IMR-90 (cell line): ENCODE results near the gene KIF16B. TPM values are rescaled to one million over a fixed set of nuclear protein-coding genes. Genes with fewer than 3 reads are reported as not detected.

Experiments used
- ATAC-seq: fragments of 200-7000 bp; cut with Tn5 transposase; 2 replicates; pipeline ENCODE4 v1.9.1; 2020; ENCODE audit warnings: low read depth, mild to moderate bottlenecking, moderate library complexity
- BruUV-seq: library from RNA; stranded (reverse); fragments of 400-500 nt; replicated peaks from 2 replicates; lab custom pipeline; 2021; lab: Mats Ljungman, UMichigan
- CTCF ChIA-PET: fragments of 300-600 bp; formaldehyde crosslinking; extraction: SDS; loops from one replicate; lab custom pipeline; 2021; ENCODE audit warnings: antibody characterized with exemption; lab: Yijun Ruan, JAX
- POLR2A ChIA-PET: fragments of 300-600 bp; sonication (Branson Sonifier 250); formaldehyde crosslinking; loops from one replicate; lab custom pipeline; 2022; ENCODE audit warnings: antibody characterized with exemption; ENCODE audit not compliant: unreplicated experiment; lab: Charles Lee
- DNase-seq: peaks from one replicate; pipeline ENCODE4 v3.0.0; 2013
- H2AFZ ChIP-seq: replicated peaks from 2 replicates; pipeline ENCODE3; 2013; ENCODE audit warnings: low read length, mild to moderate bottlenecking; ENCODE audit not compliant: poor library complexity
- H2AK5ac ChIP-seq: 2 replicates; pipeline ENCODE4 v1.6.1; 2013; ENCODE audit warnings: low read depth, low read length, inconsistent platforms
- H2AK9ac ChIP-seq: replicated peaks from 2 replicates; pipeline ENCODE3; 2013; ENCODE audit warnings: mild to moderate bottlenecking, low read depth, low read length, moderate library complexity; ENCODE audit not compliant: poor library complexity
- H2BK120ac ChIP-seq: 2 replicates; pipeline ENCODE4 v1.6.1; 2013; ENCODE audit warnings: low read depth, low read length, inconsistent platforms
- H2BK15ac ChIP-seq: 3 replicates; pipeline ENCODE4 v1.6.1; 2013; ENCODE audit warnings: low read depth, low read length, inconsistent platforms
- H2BK20ac ChIP-seq: 2 replicates; pipeline ENCODE4 v1.6.1; 2013; ENCODE audit warnings: low read depth, mild to moderate bottlenecking, inconsistent platforms, low read length, moderate library complexity
- H2BK5ac ChIP-seq: 2 replicates; pipeline ENCODE4 v1.6.1; 2013; ENCODE audit warnings: mild to moderate bottlenecking, low read depth, low read length, inconsistent platforms; ENCODE audit not compliant: poor library complexity, severe bottlenecking
- H3K14ac ChIP-seq: replicated peaks from 2 replicates; pipeline ENCODE4 v1.6.1; 2013; ENCODE audit warnings: low read depth, low read length, inconsistent platforms
- H3K18ac ChIP-seq: 2 replicates; pipeline ENCODE4 v1.6.1; 2013; ENCODE audit warnings: low read depth, low read length, control low read depth
- H3K23ac ChIP-seq: 2 replicates; pipeline ENCODE4 v1.6.1; 2013; ENCODE audit warnings: low read depth, low read length, inconsistent platforms
- H3K27ac ChIP-seq: 2 replicates; pipeline ENCODE4 v1.5.1; 2013; ENCODE audit warnings: mild to moderate bottlenecking, control low read depth, low read length; ENCODE audit not compliant: insufficient read depth
- H3K27me3 ChIP-seq: 2 replicates; pipeline ENCODE4 v1.6.1; 2013; ENCODE audit warnings: low read length; ENCODE audit not compliant: control insufficient read depth, insufficient read depth
- H3K36me3 ChIP-seq: 2 replicates; pipeline ENCODE4 v1.6.1; 2013; ENCODE audit warnings: low read length, mixed read lengths; ENCODE audit not compliant: control insufficient read depth, insufficient read depth
- H3K4ac ChIP-seq: 2 replicates; pipeline ENCODE4 v1.6.1; 2013; ENCODE audit warnings: low read depth, low read length, inconsistent platforms
- H3K4me1 ChIP-seq: 2 replicates; pipeline ENCODE4 v1.6.1; 2013; ENCODE audit warnings: low read length, mixed read lengths; ENCODE audit not compliant: control insufficient read depth, insufficient read depth
- H3K4me2 ChIP-seq: 2 replicates; pipeline ENCODE4 v1.6.1; 2013; ENCODE audit warnings: low read depth, mild to moderate bottlenecking, control low read depth, low read length, moderate library complexity
- H3K4me3 ChIP-seq: 2 replicates; pipeline ENCODE4 v1.5.1; 2013; ENCODE audit warnings: low read depth, mild to moderate bottlenecking, control low read depth, low read length, moderate library complexity; ENCODE audit not compliant: insufficient read depth
- H3K56ac ChIP-seq: 2 replicates; pipeline ENCODE4 v1.6.1; 2013; ENCODE audit warnings: low read length, inconsistent platforms; ENCODE audit not compliant: insufficient read depth; ENCODE audit errors: extremely low read depth
- H3K79me1 ChIP-seq, 2 experiments: 2 replicates each; pipeline ENCODE4 v1.6.1; 2013; ENCODE audit warnings: low read length in 2 of 2, inconsistent platforms in 1 of 2, low read depth in 1 of 2
- H3K9ac ChIP-seq: 2 replicates; pipeline ENCODE4 v1.6.1; 2013; ENCODE audit warnings: low read depth, low read length, control low read depth
- H3K9me1 ChIP-seq: 2 replicates; pipeline ENCODE4 v1.6.1; 2013; ENCODE audit warnings: low read length, inconsistent platforms; ENCODE audit not compliant: insufficient read depth
- H3K9me3 ChIP-seq: 2 replicates; pipeline ENCODE4 v1.6.1; 2013; ENCODE audit warnings: low read length; ENCODE audit not compliant: control insufficient read depth, insufficient read depth
- H4K20me1 ChIP-seq: 2 replicates; pipeline ENCODE4 v1.6.1; 2013; ENCODE audit warnings: low read length, inconsistent platforms; ENCODE audit not compliant: insufficient read depth
- H4K5ac ChIP-seq: 2 replicates; pipeline ENCODE4 v1.6.1; 2013; ENCODE audit warnings: mild to moderate bottlenecking, low read depth, low read length, control low read depth
- H4K8ac ChIP-seq, 2 experiments: 2 replicates each; pipeline ENCODE4 v1.6.1; 2013; ENCODE audit warnings: low read depth in 2 of 2, low read length in 2 of 2, control low read depth in 1 of 2, inconsistent platforms in 1 of 2
- H4K91ac ChIP-seq: 2 replicates; pipeline ENCODE4 v1.6.1; 2013; ENCODE audit warnings: low read depth, low read length, inconsistent platforms; ENCODE audit not compliant: insufficient read depth
- BHLHE40 ChIP-seq: fragments of 150-350 bp; IDR thresholded peaks from 2 replicates; pipeline ENCODE4 v1.6.1; 2016; ENCODE audit warnings: mild to moderate bottlenecking, low read depth, low read length
- CHD1 ChIP-seq: IDR thresholded peaks from 2 replicates; pipeline ENCODE4 v1.6.1; 2012; ENCODE audit warnings: low read depth, low read length, improper control_type of control experiment
- FOS ChIP-seq: fragments of 150-350 bp; IDR thresholded peaks from 2 replicates; pipeline ENCODE4 v1.6.1; 2016; ENCODE audit warnings: low read depth, low read length
- MAFK ChIP-seq: IDR thresholded peaks from 2 replicates; pipeline ENCODE4 v1.6.1; 2012; ENCODE audit warnings: low read depth, low read length, improper control_type of control experiment
- MAZ ChIP-seq: IDR thresholded peaks from 2 replicates; pipeline ENCODE4 v1.6.1; 2012; ENCODE audit warnings: low read depth, mild to moderate bottlenecking, low read length, improper control_type of control experiment, moderate library complexity, borderline replicate concordance
- MXI1 ChIP-seq: IDR thresholded peaks from 2 replicates; pipeline ENCODE4 v1.6.1; 2012; ENCODE audit warnings: low read depth, mild to moderate bottlenecking, low read length, moderate library complexity, borderline replicate concordance
- NFE2L2 ChIP-seq: fragments of 150-350 bp; IDR thresholded peaks from 2 replicates; pipeline ENCODE4 v1.6.1; 2016; ENCODE audit warnings: low read depth, mild to moderate bottlenecking, low read length
- POLR2A ChIP-seq: IDR thresholded peaks from 2 replicates; pipeline ENCODE4 v1.6.1; 2012; ENCODE audit warnings: mild to moderate bottlenecking, low read depth, low read length
- RAD21 ChIP-seq: IDR thresholded peaks from 2 replicates; pipeline ENCODE4 v1.6.1; 2012; ENCODE audit warnings: low read length, improper control_type of control experiment
- RCOR1 ChIP-seq: IDR thresholded peaks from 2 replicates; pipeline ENCODE4 v1.6.1; 2012; ENCODE audit warnings: mild to moderate bottlenecking, low read length, improper control_type of control experiment; ENCODE audit not compliant: insufficient replicate concordance
- RFX5 ChIP-seq: IDR thresholded peaks from 2 replicates; pipeline ENCODE4 v1.8.0; 2012; ENCODE audit warnings: low read depth, mild to moderate bottlenecking, low read length, moderate library complexity
- SMC3 ChIP-seq: fragments of 150-350 bp; IDR thresholded peaks from 2 replicates; pipeline ENCODE4 v1.6.1; 2016; ENCODE audit warnings: low read depth, mild to moderate bottlenecking, antibody characterized with exemption, low read length, moderate library complexity
- WGBS, 2 experiments: methylation state at CpG; one replicate each; pipeline versions ENCODE4 v1.1.5 to v1.1.7; 2013; ENCODE audit warnings: missing lambda C conversion rate in 2 of 2; ENCODE audit not compliant: insufficient read length in 1 of 2; ENCODE audit errors: extremely low coverage in 2 of 2; 5-methylcytosine and 5-hydroxymethylcytosine counted together
- dilution Hi-C: fragments of 300-500 bp; cut with HindIII; formaldehyde crosslinking; loops from one replicate; pipeline ENCODE4 v1.14.3; 2018; ENCODE audit warnings: low sequenced_read_pairs; ENCODE audit not compliant: unreplicated experiment
- in situ Hi-C: fragments of 300-500 bp; cut with MboI; formaldehyde crosslinking; loops from 3 replicates; pipeline ENCODE4 v1.14.3; 2019; ENCODE audit warnings: low sequenced_read_pairs, inconsistent platforms, mixed read lengths
- intact Hi-C: fragments of 100-400 bp; cut with micrococcal nuclease; formaldehyde crosslinking; loops from 2 replicates; pipeline ENCODE4 v1.10.0; 2022
- polyA plus RNA-seq, 3 experiments: library from polyadenylated mRNA; depleted of rRNA; stranded (reverse); fragments of >200 nt; gene quantifications; 2 replicates each; pipeline ENCODE4 v1.2.3, GENCODE V29; 2012; ENCODE audit warnings: low replicate concordance in 1 of 3
- total RNA-seq: library from RNA; depleted of rRNA; stranded (reverse); fragments of >200 nt; gene quantifications from 2 replicates; pipeline ENCODE4 v1.2.3, GENCODE V29; 2012
- TF ChIP-seq, protein P1 (sequence below): conservative IDR thresholded peaks from 2 replicates; pipeline ENCODE4 v1.5.1; 2012; ENCODE audit warnings: mild to moderate bottlenecking, low read depth, low read length, improper control_type of control experiment
- TF ChIP-seq, protein P2 (sequence below): fragments of 150-350 bp; IDR thresholded peaks from 2 replicates; pipeline ENCODE4 v1.6.1; 2016; ENCODE audit warnings: low read depth, mild to moderate bottlenecking, low read length, moderate library complexity, borderline replicate concordance

The KIF16B gene
- total and polyA plus RNA-seq, 2 of the 4 experiments (the other 2 are of a cell fraction) = 4.7 to 10.0 TPM

DNA sequence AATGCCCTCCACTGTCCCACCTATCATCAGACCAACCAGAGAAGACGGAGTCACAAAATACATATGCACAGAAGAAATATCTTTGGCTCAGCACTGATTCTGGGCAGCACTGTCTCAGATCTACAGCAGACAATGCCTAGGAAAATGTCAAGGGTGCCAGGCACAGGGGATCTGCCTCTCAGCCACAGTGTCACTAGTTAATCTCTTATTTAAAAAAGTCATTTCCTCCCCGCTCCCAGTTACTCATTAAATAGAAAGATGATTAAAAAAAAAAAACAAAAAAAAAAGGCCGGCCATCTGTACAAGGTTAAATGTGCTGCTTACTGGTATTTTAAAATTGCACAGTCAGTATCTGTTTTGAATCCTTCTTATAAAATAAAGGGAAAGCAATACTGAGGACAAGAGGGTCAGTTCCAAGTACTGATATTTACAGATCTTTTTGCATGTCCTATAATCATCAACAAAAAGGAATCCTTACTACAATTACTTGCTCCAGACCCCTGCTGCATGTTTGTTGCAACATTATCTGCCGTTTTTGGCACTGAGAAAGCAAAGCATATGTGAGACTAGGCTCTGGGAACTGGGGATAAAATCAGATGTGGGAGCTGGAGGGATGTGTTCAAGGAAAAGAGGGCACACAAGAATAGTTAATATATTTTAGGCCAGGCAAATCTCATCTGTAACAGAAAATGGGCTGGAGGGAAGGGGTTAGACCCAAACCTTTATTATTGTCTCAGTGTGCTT, 299.3 kb downstream of the KIF16B start:
- H3K4me1 ChIP-seq = no peaks in the 10 kb centered on the region
- H2BK15ac ChIP-seq = no peak overlapping the region
- no peak overlapping the region for H2BK120ac ChIP-seq
- no peak overlapping the region for H3K56ac ChIP-seq
- no peak overlapping the region for H3K27ac ChIP-seq
- BruUV-seq = no TSS peak
- H2BK5ac ChIP-seq = no peak overlapping the region
- H3K27me3 ChIP-seq = no peaks in the 10 kb centered on the region
- H3K4me3 ChIP-seq = no peak overlapping the region
- no peaks in the 10 kb centered on the region for H3K9me3 ChIP-seq
- WGBS, 2 experiments = no CpG with 5 or more reads among the region's 4 CpGs
- intact Hi-C loops = no loop called here
- H4K8ac ChIP-seq = no peak overlapping the region
- H3K14ac ChIP-seq = no peak overlapping the region
- CTCF ChIA-PET = no interaction called here
- no peak overlapping the region for H3K23ac ChIP-seq
- TF ChIP-seq BHLHE40 (no peak), SMC3 (no peak), CHD1 (no peak), MAFK (no peak), MXI1 (no peak), FOS (no peak), RAD21 (no peak), MAZ (no peak), POLR2A (no peak), RCOR1 (no peak), RFX5 (no peak), NFE2L2 (no peak)
- TF ChIP-seq, protein P1, sequence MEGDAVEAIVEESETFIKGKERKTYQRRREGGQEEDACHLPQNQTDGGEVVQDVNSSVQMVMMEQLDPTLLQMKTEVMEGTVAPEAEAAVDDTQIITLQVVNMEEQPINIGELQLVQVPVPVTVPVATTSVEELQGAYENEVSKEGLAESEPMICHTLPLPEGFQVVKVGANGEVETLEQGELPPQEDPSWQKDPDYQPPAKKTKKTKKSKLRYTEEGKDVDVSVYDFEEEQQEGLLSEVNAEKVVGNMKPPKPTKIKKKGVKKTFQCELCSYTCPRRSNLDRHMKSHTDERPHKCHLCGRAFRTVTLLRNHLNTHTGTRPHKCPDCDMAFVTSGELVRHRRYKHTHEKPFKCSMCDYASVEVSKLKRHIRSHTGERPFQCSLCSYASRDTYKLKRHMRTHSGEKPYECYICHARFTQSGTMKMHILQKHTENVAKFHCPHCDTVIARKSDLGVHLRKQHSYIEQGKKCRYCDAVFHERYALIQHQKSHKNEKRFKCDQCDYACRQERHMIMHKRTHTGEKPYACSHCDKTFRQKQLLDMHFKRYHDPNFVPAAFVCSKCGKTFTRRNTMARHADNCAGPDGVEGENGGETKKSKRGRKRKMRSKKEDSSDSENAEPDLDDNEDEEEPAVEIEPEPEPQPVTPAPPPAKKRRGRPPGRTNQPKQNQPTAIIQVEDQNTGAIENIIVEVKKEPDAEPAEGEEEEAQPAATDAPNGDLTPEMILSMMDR = no peak
- TF ChIP-seq, protein P2, sequence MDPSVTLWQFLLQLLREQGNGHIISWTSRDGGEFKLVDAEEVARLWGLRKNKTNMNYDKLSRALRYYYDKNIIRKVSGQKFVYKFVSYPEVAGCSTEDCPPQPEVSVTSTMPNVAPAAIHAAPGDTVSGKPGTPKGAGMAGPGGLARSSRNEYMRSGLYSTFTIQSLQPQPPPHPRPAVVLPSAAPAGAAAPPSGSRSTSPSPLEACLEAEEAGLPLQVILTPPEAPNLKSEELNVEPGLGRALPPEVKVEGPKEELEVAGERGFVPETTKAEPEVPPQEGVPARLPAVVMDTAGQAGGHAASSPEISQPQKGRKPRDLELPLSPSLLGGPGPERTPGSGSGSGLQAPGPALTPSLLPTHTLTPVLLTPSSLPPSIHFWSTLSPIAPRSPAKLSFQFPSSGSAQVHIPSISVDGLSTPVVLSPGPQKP = no peak
- POLR2A ChIA-PET = no interaction called here
- H3K9ac ChIP-seq = no peak overlapping the region
- H4K20me1 ChIP-seq = no peaks in the 10 kb centered on the region
- dilution Hi-C loops = no loop called here
- in situ Hi-C loops = no loop called here
- H3K79me1 ChIP-seq = no peaks in the 10 kb centered on the region
- ATAC-seq (no peak), DNase-seq (no peak)
- peaks cover 5% of the 10 kb centered on the region; the same call in 1 of the 2 replicates for H3K36me3 ChIP-seq
- H3K9me1 ChIP-seq = no peaks in the 10 kb centered on the region
- H3K4ac ChIP-seq = no peak overlapping the region
- no peak overlapping the region for H2AFZ ChIP-seq
- no peak overlapping the region for H2AK9ac ChIP-seq
- no peak overlapping the region for H2BK20ac ChIP-seq
- H2AK5ac ChIP-seq = no peak overlapping the region
- no peak overlapping the region for H4K91ac ChIP-seq
- no peak overlapping the region for H3K18ac ChIP-seq
- H4K5ac ChIP-seq = no peak overlapping the region
- H3K4me2 ChIP-seq = no peak overlapping the region
